Measurements from ENCODE around the gene TMEM254. TPM values are rescaled to one million over a fixed set of nuclear protein-coding genes. Genes with fewer than 3 reads are reported as not detected.
"Not testable (repeated sequence)": the region's sequence is repeated elsewhere in the genome, so short reads cannot be mapped to it uniquely, and the experiment has no call there.

TMEM254 gene, protein sequence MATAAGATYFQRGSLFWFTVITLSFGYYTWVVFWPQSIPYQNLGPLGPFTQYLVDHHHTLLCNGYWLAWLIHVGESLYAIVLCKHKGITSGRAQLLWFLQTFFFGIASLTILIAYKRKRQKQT
- total RNA-seq: 1 to 10 TPM in 3 of 4 donors, under 1 TPM in 1; 0.73 to 7.4 (median 4.8) TPM

DNA sequence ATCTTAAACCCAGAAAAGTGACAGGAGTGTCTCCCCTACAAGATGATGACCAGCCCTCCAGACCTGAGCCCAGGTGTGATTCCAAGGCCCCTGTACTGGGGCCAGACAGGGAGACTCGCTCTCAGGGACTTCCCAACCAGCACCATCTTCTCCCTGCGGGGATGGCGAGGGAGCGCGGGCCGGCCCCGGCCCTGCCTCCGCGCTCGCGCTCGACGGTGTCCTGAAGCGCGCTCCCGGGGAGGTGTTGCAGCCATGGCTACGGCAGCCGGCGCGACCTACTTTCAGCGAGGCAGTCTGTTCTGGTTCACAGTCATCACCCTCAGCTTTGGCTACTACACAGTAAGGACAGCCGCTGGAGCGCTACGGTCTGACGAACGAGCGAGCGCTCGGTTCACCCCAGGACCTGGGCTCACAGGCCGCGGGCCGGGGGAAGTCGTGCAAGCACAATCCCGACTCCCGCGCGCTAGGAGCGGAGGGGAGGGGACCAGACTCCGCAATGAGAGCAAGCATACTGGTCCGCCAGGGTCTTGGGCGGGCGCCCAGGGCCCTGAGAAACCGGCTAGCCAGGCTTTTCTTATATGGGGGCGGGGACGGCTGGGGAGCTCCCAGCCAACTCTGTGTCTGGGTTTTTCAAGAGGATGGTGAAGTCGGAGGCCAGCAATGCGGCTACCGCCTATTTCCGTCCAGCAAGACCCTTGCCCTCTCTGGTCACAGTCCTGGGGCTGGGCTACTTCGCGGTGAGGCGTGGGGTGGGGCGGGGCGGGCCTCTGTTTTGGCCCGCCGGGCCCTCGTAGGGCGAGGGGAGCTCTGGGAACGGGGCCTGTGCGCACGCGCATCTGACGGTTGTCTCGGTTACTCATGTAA, at the start of gene TMEM254:
Gene TMEM254, plus strand, starts transcription at position 218 of the 864 bp plus-strand sequence. Its CDS starts 35 bp downstream, at position 253.
- intact Hi-C loops (cut with DNase I; ENCODE audit: low total_unique reads) (loop anchor here (5.0 kb wide), 2 partner anchors 129 to 379 kb away; partner anchors contain the start of gene ANXA11), in situ Hi-C loops (cut with MboI; ENCODE audit: low sequenced_read_pairs in 4 of 4) (no loop called here)
- Histone ChIP-seq H3K4me3 (peak within 1 kb of the TSS; percentile 59 to 99 (median 92)), H3K9me3 (no peaks in the 10 kb centered on the region), H3K27ac (peak within 1 kb of the TSS; percentile 88 to 99 (median 95)), H3K27me3 (no peaks in the 10 kb centered on the region), H3K36me3 (peaks cover 0 to 3% of the 10 kb centered on the region in 2 donors), H3K4me1 (peaks cover 15 to 18% of the 10 kb centered on the region in 2 donors)
- TF ChIP-seq, protein P1, sequence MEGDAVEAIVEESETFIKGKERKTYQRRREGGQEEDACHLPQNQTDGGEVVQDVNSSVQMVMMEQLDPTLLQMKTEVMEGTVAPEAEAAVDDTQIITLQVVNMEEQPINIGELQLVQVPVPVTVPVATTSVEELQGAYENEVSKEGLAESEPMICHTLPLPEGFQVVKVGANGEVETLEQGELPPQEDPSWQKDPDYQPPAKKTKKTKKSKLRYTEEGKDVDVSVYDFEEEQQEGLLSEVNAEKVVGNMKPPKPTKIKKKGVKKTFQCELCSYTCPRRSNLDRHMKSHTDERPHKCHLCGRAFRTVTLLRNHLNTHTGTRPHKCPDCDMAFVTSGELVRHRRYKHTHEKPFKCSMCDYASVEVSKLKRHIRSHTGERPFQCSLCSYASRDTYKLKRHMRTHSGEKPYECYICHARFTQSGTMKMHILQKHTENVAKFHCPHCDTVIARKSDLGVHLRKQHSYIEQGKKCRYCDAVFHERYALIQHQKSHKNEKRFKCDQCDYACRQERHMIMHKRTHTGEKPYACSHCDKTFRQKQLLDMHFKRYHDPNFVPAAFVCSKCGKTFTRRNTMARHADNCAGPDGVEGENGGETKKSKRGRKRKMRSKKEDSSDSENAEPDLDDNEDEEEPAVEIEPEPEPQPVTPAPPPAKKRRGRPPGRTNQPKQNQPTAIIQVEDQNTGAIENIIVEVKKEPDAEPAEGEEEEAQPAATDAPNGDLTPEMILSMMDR (IDR thresholded peaks at IDR 0.05 in 4 of 5, conservative IDR thresholded peaks at IDR 0.05 in 1 of 5): no peak
- TF ChIP-seq POLR2A (IDR thresholded peaks at IDR 0.05): peak; percentile 27 to 47
- ATAC-seq (peak; percentile 91 to 95), DNase-seq (peak; percentile 74 to 84)

DNA sequence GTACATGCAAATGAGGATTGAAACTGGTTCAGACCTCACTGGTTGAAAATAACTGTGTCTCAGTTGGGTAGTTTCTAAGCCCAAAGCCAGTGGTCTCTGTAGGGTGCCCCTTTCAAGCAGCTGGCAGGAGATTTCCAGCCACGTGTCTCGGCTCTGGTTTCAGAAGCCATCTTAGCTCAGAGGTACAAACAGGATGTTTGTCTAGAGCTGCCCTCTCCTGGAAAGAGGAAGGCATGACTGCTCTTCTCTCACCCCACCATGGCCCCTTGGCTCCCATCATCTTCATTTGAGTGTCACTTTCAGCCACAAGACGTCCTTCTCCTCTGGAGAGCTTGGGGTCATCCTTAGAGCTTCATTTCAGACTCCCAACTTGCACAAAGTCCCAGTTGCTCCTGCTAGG, 49.3 kb upstream of the TMEM254 start:
- H3K36me3 ChIP-seq; H3K4me3 ChIP-seq; intact Hi-C loops (cut with DNase I; ENCODE audit: low total_unique reads); H3K9me3 ChIP-seq; H3K27ac ChIP-seq; ATAC-seq; in situ Hi-C loops (cut with MboI; ENCODE audit: low sequenced_read_pairs in 4 of 4); H3K4me1 ChIP-seq; DNase-seq; H3K27me3 ChIP-seq: not testable (repeated sequence)

DNA sequence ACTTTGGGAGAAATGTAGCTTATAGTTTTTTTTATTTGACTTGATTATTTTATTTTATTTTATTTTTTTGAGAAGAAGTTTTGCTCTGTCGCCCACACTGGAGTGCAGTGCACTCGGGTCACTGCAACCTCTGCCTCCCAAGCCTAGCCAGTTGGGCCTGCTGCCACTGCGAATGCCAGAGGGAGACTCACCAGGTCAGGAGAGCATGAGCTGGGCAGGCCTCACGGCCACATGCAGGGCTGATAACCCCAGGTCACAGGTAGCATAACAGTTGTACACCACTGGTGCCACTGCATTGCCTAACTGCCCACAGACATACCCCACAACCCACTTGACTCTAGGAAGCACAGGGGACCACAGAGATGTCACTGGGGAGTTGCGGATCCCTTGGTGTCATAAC, 48.6 kb upstream of the TMEM254 start:
- H3K27ac ChIP-seq; intact Hi-C loops (cut with DNase I; ENCODE audit: low total_unique reads); H3K4me1 ChIP-seq; H3K36me3 ChIP-seq; DNase-seq; H3K4me3 ChIP-seq; in situ Hi-C loops (cut with MboI; ENCODE audit: low sequenced_read_pairs in 4 of 4); H3K27me3 ChIP-seq; H3K9me3 ChIP-seq; ATAC-seq: not testable (repeated sequence)

DNA sequence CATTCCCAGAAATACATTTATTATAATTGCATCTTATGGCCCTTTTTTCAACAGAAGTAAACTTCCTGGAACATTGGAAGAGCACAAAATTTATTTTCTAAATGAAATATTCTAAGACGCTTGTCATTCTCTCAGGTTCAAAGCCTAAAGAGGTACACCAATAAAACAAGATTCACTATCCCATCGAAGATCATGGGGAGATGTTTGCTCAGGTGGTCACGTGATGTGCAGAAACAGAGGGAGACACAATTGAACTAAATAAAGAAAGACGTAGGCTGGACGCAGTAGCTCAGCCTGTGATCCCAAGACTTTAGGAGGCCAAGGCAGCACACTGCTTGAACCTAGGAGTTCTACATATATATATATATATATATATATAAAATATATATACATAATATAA, 46.0 kb upstream of the TMEM254 start:
- Histone ChIP-seq H3K27ac (no peak overlapping the region), H3K4me1 (no peaks in the 10 kb centered on the region), H3K27me3 (no peaks in the 10 kb centered on the region), H3K4me3 (no peak overlapping the region), H3K9me3 (no peaks in the 10 kb centered on the region), H3K36me3 (no peaks in the 10 kb centered on the region)
- intact Hi-C loops (cut with DNase I; ENCODE audit: low total_unique reads) (no loop called here), in situ Hi-C loops (cut with MboI; ENCODE audit: low sequenced_read_pairs in 4 of 4) (no loop called here)
- TF ChIP-seq, protein P1 (IDR thresholded peaks at IDR 0.05 in 4 of 5, conservative IDR thresholded peaks at IDR 0.05 in 1 of 5): no peak
- ATAC-seq (no peak), DNase-seq (no peak)

DNA sequence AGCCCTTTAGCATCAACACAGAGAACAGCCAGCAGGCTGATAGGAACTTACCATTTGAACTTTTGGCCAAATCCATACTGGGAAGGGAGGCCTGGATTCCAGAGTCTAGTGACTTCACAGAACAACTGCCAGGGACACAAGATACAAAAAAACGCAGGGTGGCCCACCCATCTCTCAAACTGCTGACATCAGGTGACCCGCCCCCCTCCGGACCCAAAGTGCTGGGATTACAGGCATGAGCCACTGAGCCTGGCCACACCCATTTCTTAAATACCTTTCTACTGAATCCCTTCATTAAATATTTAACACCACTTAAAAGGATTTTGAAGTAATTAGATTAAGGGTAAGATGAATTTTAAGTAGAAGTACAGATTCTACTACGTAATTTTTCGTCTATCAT, 43.7 kb upstream of the TMEM254 start:
- H3K9me3 ChIP-seq; H3K36me3 ChIP-seq; H3K4me3 ChIP-seq; H3K27me3 ChIP-seq; intact Hi-C loops (cut with DNase I; ENCODE audit: low total_unique reads); H3K4me1 ChIP-seq; DNase-seq; ATAC-seq; H3K27ac ChIP-seq; in situ Hi-C loops (cut with MboI; ENCODE audit: low sequenced_read_pairs in 4 of 4): not testable (repeated sequence)

DNA sequence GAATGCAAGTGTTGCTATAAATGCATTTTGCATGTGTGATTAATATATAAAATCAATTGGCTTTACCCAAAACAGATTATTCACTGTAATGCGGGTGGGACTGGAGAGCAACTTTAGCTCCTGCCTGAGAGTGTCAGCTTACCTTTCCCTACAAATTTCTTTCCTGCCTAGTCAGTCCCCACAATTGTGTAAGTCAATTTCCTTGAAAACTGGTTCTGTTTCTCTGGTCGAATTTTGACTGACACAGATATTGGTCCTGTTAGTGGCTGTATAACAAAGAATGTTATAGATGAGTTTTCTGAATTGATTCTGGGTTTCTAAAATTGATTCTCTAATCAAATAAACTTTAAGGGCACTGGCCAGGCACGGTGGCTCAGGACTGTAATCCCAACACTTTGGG, 43.0 kb upstream of the TMEM254 start:
- H3K27ac ChIP-seq; intact Hi-C loops (cut with DNase I; ENCODE audit: low total_unique reads); DNase-seq; H3K27me3 ChIP-seq; H3K4me1 ChIP-seq; ATAC-seq; in situ Hi-C loops (cut with MboI; ENCODE audit: low sequenced_read_pairs in 4 of 4); H3K4me3 ChIP-seq; H3K36me3 ChIP-seq; H3K9me3 ChIP-seq: not testable (repeated sequence)

DNA sequence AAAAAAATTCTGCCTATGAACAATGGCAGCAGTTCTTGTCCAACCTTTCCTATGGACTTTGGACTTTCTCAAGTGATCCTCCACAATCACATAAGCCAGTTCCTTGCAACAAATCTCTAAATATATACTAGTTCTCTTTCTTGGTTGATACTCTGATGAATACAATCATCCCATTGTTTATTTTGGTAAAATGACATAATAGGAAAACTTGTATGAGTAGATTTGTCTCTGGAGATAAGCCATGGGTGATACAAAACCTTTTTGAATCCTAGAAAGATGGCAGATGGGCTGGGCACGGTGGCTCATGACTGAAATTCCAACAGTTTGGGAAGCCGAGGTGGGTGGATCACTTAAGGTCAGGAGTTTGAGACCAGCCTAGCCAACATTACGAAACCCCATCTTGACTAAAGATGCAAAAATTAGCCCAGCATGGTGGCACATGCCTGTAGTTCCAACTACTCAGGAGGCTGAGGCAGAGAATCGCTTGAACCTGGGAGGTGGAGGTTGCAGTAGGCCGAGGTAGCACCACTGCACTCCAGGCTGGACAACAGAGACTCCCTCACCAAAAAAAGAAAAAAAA, 41.5 kb upstream of the TMEM254 start:
- H3K4me3 ChIP-seq; H3K27me3 ChIP-seq; intact Hi-C loops (cut with DNase I; ENCODE audit: low total_unique reads); in situ Hi-C loops (cut with MboI; ENCODE audit: low sequenced_read_pairs in 4 of 4); ATAC-seq; H3K4me1 ChIP-seq; DNase-seq; H3K36me3 ChIP-seq; H3K9me3 ChIP-seq; H3K27ac ChIP-seq: not testable (repeated sequence)

DNA sequence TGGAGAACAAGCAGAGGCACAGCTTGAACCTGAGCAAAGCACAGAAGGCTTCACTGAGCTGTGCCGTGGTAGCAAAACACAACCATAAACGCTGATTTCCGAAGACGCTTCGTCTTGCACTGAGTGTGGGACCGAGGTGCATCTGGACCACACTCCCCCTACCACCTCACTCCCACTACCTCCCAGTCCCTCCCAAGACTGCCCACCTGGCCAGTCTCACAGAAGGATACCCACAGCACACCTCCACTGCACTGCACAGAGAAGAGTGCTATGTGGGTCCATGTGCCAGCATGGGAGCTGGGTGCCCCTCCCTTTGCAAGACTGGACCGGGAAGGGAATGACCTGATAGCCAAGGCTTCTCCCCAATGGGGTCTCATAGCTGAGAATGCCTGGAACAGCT, 40.2 kb upstream of the TMEM254 start:
- intact Hi-C loops (cut with DNase I; ENCODE audit: low total_unique reads); in situ Hi-C loops (cut with MboI; ENCODE audit: low sequenced_read_pairs in 4 of 4); ATAC-seq; H3K27me3 ChIP-seq; H3K4me1 ChIP-seq; H3K36me3 ChIP-seq; DNase-seq; H3K9me3 ChIP-seq; H3K4me3 ChIP-seq; H3K27ac ChIP-seq: not testable (repeated sequence)

Data from gastrocnemius medialis (tissue), 4 donors.